DND-41 (cell line): ENCODE data around the gene PPIF.

Experiments used
- EZH2 ChIP-seq: IDR thresholded peaks from 3 replicates; pipeline ENCODE4 v1.6.1; 2012; ENCODE audit warnings: borderline replicate concordance, low read depth, mild to moderate bottlenecking, moderate library complexity, low read length, inconsistent platforms; ENCODE audit not compliant: severe bottlenecking
- TF ChIP-seq, protein P1 (sequence below): IDR thresholded peaks from 2 replicates; pipeline ENCODE4 v1.5.1; 2012; ENCODE audit warnings: borderline replicate concordance, low read length, moderate library complexity, mild to moderate bottlenecking; ENCODE audit not compliant: poor library complexity, severe bottlenecking; ENCODE audit errors: extremely low read depth

DNA sequence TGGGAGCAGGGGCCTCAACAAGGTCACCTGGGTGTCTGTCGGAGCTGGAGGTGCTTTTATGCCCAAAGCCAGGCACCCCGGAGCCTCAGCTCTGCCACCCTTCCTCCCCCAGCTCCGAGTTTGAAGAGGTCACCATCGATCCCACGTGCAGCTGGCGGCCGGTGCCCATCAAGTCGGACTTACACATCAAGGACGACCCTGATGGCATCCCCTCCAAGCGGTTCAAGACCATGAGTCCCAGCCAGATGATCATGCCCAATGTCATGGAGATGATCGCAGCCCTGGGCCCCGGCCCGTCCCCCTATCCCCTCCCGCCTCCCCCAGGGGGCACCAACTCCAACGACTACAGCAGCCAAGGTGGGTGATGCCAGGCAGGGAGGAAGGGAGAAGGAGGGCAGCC is 41.3 kb upstream of the PPIF start:
- TF ChIP-seq, protein P1, sequence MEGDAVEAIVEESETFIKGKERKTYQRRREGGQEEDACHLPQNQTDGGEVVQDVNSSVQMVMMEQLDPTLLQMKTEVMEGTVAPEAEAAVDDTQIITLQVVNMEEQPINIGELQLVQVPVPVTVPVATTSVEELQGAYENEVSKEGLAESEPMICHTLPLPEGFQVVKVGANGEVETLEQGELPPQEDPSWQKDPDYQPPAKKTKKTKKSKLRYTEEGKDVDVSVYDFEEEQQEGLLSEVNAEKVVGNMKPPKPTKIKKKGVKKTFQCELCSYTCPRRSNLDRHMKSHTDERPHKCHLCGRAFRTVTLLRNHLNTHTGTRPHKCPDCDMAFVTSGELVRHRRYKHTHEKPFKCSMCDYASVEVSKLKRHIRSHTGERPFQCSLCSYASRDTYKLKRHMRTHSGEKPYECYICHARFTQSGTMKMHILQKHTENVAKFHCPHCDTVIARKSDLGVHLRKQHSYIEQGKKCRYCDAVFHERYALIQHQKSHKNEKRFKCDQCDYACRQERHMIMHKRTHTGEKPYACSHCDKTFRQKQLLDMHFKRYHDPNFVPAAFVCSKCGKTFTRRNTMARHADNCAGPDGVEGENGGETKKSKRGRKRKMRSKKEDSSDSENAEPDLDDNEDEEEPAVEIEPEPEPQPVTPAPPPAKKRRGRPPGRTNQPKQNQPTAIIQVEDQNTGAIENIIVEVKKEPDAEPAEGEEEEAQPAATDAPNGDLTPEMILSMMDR = no peak
- no peak for TF ChIP-seq EZH2
